ENCODE data around the gene LHX8. TPM values are rescaled to one million over a fixed set of nuclear protein-coding genes. Genes with fewer than 3 reads are reported as not detected.

Gene LHX8
- total and polyA plus RNA-seq, 9 of the 15 experiments (the other 6 are each of a cell fraction or from before 2014, with no cell fraction given) = not detected

DNA sequence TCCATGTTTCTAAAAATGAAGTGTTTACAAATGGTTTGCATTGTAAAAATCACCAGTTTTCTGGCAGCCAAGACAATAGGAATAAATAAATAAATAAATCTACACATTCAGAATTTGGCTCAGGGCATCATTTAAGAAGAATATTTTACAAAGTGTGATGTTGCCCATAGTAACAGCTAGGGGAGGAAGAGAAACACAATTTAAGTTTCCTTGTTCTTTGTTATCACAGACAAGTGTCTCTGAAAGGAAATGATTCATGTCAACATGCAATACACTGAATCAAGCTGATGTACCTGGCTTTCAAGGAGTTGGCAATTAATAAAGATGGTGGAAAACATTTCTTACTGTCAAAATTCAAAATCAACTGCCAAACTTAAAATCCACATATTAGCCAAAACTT, 74.7 kb downstream of the LHX8 start:
- H3K36me3 ChIP-seq (ENCODE audit: control insufficient read depth, insufficient read depth, low read length) = no peaks in the 10 kb centered on the region
- no peak overlapping the region for H3K9ac ChIP-seq (ENCODE audit: insufficient read depth in 1 of 2, low read depth in 2 of 2, low read length in 2 of 2)
- FAIRE-seq (no peak), ATAC-seq (no peak), DNase-seq (ENCODE audit: extremely low read depth in 1 of 4, low spot score in 3 of 4) (no peak)
- H3K27me3 ChIP-seq (ENCODE audit: control insufficient read depth in 2 of 2, insufficient read depth in 2 of 2, low read length in 2 of 2) = no peaks in the 10 kb centered on the region
- no peak overlapping the region for H3K27ac ChIP-seq (ENCODE audit: extremely low read depth, low read depth, low read length)
- H3K4me2 ChIP-seq (ENCODE audit: insufficient read depth, low read length) = no peak overlapping the region
- H3K79me2 ChIP-seq (ENCODE audit: control insufficient read depth, insufficient read depth, low read length) = no peaks in the 10 kb centered on the region
- POLR2A ChIA-PET = interaction anchor here (1.4 kb wide), 1 partner anchor 11 kb away, joined by 5 read pairs; no protein-coding TSS in a partner anchor
- no peaks in the 10 kb centered on the region for H4K20me1 ChIP-seq (replicated peaks; ENCODE audit: control insufficient read depth, insufficient read depth, low read length)
- intact Hi-C loops (cut with micrococcal nuclease) (no loop called here), in situ Hi-C loops (cut with MboI) (loop anchor here (10.0 kb wide), 1 partner anchor 444 kb away; no protein-coding TSS in a partner anchor)
- no TSS peak for BruUV-seq (replicated peaks)
- no peaks in the 10 kb centered on the region for H3K9me1 ChIP-seq (ENCODE audit: control insufficient read depth, insufficient read depth, low read length)
- no peaks in the 10 kb centered on the region for H3K9me3 ChIP-seq (replicated peaks; ENCODE audit: control insufficient read depth, insufficient read depth, low read depth, low read length)
- H3K4me1 ChIP-seq (replicated peaks in 1 of 2; ENCODE audit: control insufficient read depth in 2 of 2, insufficient read depth in 2 of 2, low read length in 2 of 2) = no peaks in the 10 kb centered on the region
- CTCF ChIA-PET (ENCODE audit: low intra/inter-chr PET ratio) = no interaction called here
- H2AFZ ChIP-seq (ENCODE audit: low read depth, low read length) = no peak overlapping the region
- no peak overlapping the region for H3K4me3 ChIP-seq
- TF ChIP-seq NFATC3 (IDR thresholded peaks at IDR 0.05) (no peak), FOXM1 (IDR thresholded peaks at IDR 0.05; ENCODE audit: low read depth) (no peak), FOXM1 (CRISPR knock-in tag; IDR thresholded peaks at IDR 0.05; ENCODE audit: low read depth) (no peak), ZNF584 (CRISPR knock-in tag; IDR thresholded peaks at IDR 0.05; ENCODE audit: low read depth) (no peak), DACH1 (IDR thresholded peaks at IDR 0.05; ENCODE audit: partially characterized antibody) (no peak), ZNF253 (CRISPR knock-in tag; conservative IDR thresholded peaks at IDR 0.05) (no peak), NFIC (IDR thresholded peaks at IDR 0.05) (no peak), ARID3A (IDR thresholded peaks at IDR 0.05; ENCODE audit: borderline replicate concordance, low read depth, low read length) (no peak), MECOM (CRISPR knock-in tag; IDR thresholded peaks at IDR 0.05) (no peak), TFAM (CRISPR knock-in tag; conservative IDR thresholded peaks at IDR 0.05) (no peak), ZNF140 (CRISPR knock-in tag; IDR thresholded peaks at IDR 0.05) (no peak), PYGO2 (tag; IDR thresholded peaks at IDR 0.05) (no peak), REST (IDR thresholded peaks at IDR 0.05; ENCODE audit: borderline replicate concordance) (no peak), REST (CRISPR knock-in tag; IDR thresholded peaks at IDR 0.05; ENCODE audit: low read depth) (no peak)
